A673 (cell line): ENCODE data around the gene CLASP1. TPM values are rescaled to one million over a fixed set of nuclear protein-coding genes. Genes with fewer than 3 reads are reported as not detected.
"Not testable (repeated sequence)": the region's sequence is repeated elsewhere in the genome, so short reads cannot be mapped to it uniquely, and the experiment has no call there.

Source experiments
- BruUV-seq: library from RNA; stranded (reverse); fragments of 400-500 nt; replicated peaks from 2 replicates; lab custom pipeline; 2021; lab: Mats Ljungman, UMichigan
- CTCF ChIA-PET: fragments of 300-600 bp; sonication (Branson Sonifier 250); formaldehyde crosslinking; loops from one replicate; lab custom pipeline; 2022; ENCODE audit warnings: antibody characterized with exemption; lab: Charles Lee
- POLR2A ChIA-PET: fragments of 300-600 bp; sonication (Branson Sonifier 250); formaldehyde crosslinking; loops from one replicate; lab custom pipeline; 2022; ENCODE audit warnings: antibody characterized with exemption; ENCODE audit not compliant: low non-redundant PET; lab: Charles Lee
- DNase-seq: peaks from one replicate; pipeline ENCODE4 v3.0.0-alpha.2; 2015; ENCODE audit warnings: low spot score
- H3K27ac ChIP-seq: fragments of 200-600 bp; sonication (generic); 2 replicates; pipeline ENCODE4 v1.5.1; 2016; ENCODE audit warnings: mixed run types, low read depth, mild to moderate bottlenecking, mixed read lengths, antibody characterized with exemption, low read length; ENCODE audit not compliant: poor library complexity, severe bottlenecking
- H3K27me3 ChIP-seq: fragments of 200-600 bp; sonication (generic); replicated peaks from 2 replicates; pipeline ENCODE4 v1.6.1; 2017; ENCODE audit warnings: mixed run types, low read depth, mild to moderate bottlenecking, mixed read lengths, antibody characterized with exemption, low read length; ENCODE audit not compliant: insufficient read depth, poor library complexity
- H3K36me3 ChIP-seq: fragments of 200-600 bp; sonication (generic); 2 replicates; pipeline ENCODE4 v1.6.1; 2016; ENCODE audit warnings: mixed run types, mild to moderate bottlenecking, mixed read lengths, antibody characterized with exemption, low read length; ENCODE audit not compliant: insufficient read depth, poor library complexity, severe bottlenecking
- H3K4me1 ChIP-seq: fragments of 200-600 bp; sonication (generic); 2 replicates; pipeline ENCODE4 v1.6.1; 2017; ENCODE audit warnings: mixed run types, mild to moderate bottlenecking, mixed read lengths, antibody characterized with exemption, low read length; ENCODE audit not compliant: insufficient read depth, poor library complexity, severe bottlenecking
- H3K4me3 ChIP-seq: fragments of 200-600 bp; sonication (generic); 2 replicates; pipeline ENCODE4 v1.5.1; 2016; ENCODE audit warnings: low read depth, mixed run types, mild to moderate bottlenecking, mixed read lengths, low read length; ENCODE audit not compliant: poor library complexity, severe bottlenecking
- H3K9me3 ChIP-seq: fragments of 200-600 bp; sonication (generic); 2 replicates; pipeline ENCODE4 v1.6.1; 2016; ENCODE audit warnings: mixed run types, low read depth, mild to moderate bottlenecking, mixed read lengths, antibody characterized with exemption, low read length; ENCODE audit not compliant: poor library complexity, severe bottlenecking
- EZH2 ChIP-seq: fragments of 200-600 bp; sonication (generic); IDR thresholded peaks from 2 replicates; pipeline ENCODE4 v1.6.1; 2017; ENCODE audit warnings: borderline replicate concordance, low read depth, mild to moderate bottlenecking, mixed read lengths, antibody characterized with exemption, low read length; ENCODE audit not compliant: poor library complexity, severe bottlenecking
- intact Hi-C: fragments of 100-400 bp; cut with micrococcal nuclease; formaldehyde crosslinking; loops from one replicate; pipeline ENCODE4 v1.10.0; 2022; ENCODE audit not compliant: unreplicated experiment
- total RNA-seq: library from RNA; stranded (reverse); gene quantifications from 2 replicates; pipeline ENCODE4 v1.2.3, GENCODE V29; 2021
- TF ChIP-seq, protein P1 (sequence below): fragments of 300-800, 200-600 bp; sonication (generic); conservative IDR thresholded peaks from 2 replicates; pipeline ENCODE4 v1.5.1; 2017; ENCODE audit warnings: low read depth, mild to moderate bottlenecking, antibody characterized with exemption, low read length, moderate library complexity, mixed read lengths

CLASP1 gene
- total RNA-seq, 1 experiment from 2014 or later: 69.1 TPM

DNA sequence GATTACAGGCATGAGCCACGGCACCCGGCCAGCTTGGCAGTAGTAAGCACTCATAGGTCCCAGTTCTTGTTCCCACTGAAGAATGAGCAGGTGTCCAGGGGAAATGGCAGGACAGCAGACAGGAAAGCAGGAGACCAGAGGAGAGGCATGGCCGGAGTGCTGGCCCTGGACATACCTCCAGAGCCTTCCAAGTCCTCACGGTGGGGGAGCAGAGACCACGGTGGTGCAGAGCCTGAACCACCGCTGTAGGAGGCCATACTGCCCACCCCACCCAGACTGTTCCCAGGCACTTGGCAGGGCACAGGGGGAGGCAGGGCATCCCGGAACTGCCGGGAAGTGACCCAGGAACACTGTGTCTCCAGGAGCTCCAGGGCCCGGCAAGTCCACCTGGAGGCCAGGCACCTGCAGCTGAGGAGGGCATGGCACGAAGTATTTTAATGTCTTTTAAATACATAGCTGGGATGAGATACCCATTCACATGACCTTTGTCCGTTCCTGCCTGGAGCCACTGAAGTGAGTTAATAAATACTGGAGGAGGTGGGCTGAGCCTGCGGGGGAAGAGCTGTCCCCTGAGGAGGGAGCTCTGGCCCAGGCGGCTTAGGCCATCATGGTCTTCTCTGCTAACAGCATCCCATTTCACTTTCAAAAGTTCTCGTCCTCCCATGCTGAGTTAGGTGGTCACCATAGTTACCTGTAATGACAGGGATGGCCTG, 314.5 kb downstream of the CLASP1 start:
- no peaks in the 10 kb centered on the region for H3K9me3 ChIP-seq
- no TSS peak for BruUV-seq
- ChIA-PET POLR2A (no interaction called here), CTCF (no interaction called here)
- H3K4me3 ChIP-seq: no peak overlapping the region
- no peak for DNase-seq
- H3K36me3 ChIP-seq: no peaks in the 10 kb centered on the region
- no peak for TF ChIP-seq EZH2
- TF ChIP-seq, protein P1, sequence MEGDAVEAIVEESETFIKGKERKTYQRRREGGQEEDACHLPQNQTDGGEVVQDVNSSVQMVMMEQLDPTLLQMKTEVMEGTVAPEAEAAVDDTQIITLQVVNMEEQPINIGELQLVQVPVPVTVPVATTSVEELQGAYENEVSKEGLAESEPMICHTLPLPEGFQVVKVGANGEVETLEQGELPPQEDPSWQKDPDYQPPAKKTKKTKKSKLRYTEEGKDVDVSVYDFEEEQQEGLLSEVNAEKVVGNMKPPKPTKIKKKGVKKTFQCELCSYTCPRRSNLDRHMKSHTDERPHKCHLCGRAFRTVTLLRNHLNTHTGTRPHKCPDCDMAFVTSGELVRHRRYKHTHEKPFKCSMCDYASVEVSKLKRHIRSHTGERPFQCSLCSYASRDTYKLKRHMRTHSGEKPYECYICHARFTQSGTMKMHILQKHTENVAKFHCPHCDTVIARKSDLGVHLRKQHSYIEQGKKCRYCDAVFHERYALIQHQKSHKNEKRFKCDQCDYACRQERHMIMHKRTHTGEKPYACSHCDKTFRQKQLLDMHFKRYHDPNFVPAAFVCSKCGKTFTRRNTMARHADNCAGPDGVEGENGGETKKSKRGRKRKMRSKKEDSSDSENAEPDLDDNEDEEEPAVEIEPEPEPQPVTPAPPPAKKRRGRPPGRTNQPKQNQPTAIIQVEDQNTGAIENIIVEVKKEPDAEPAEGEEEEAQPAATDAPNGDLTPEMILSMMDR: no peak
- no peaks in the 10 kb centered on the region for H3K27me3 ChIP-seq
- no peak overlapping the region for H3K27ac ChIP-seq
- intact Hi-C loops: no loop called here
- H3K4me1 ChIP-seq: peaks cover 5% of the 10 kb centered on the region

DNA sequence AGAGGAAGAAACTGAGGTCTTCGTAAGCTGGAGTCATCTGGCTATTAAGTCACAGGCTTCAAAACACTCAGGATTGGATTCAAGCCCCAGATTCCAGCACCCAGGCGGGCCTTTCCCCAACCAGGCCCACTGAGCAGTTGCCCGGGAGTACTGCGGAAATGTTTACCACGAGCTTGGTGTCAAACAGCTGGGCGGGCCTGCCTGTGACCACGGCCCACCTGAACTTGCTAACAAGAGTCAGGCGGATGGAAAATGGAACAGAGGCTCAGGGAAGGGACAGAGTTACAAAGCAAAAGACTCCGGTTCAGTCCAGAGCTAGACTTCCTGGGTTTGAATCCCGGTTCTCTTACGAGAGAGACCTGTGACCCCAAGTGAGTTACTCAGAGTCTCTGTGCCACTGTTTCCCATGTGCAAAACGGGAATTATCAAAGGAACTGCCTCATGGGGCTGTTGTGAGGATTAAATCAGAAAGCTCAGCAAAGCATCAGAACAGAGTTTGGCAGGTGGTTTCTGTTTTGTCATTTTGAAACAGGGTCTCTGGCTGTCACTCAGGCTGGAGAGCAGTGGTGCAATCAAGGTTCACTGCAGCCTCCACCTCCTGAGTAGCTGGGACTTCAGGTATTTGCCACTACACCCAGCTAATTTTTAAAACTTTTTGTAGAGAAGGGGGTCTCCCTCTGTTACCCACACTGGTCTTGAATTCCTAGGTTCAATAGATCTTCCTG, 315.3 kb downstream of the CLASP1 start:
- Histone ChIP-seq H3K27me3 (no peaks in the 10 kb centered on the region), H3K36me3 (no peaks in the 10 kb centered on the region), H3K4me3 (no peak overlapping the region), H3K4me1 (peaks cover 5% of the 10 kb centered on the region), H3K27ac (no peak overlapping the region), H3K9me3 (no peaks in the 10 kb centered on the region)
- intact Hi-C loops: no loop called here
- BruUV-seq: no TSS peak
- TF ChIP-seq EZH2: no peak
- TF ChIP-seq, protein P1: no peak
- DNase-seq: no peak
- POLR2A ChIA-PET: no interaction called here
- CTCF ChIA-PET: no interaction called here

DNA sequence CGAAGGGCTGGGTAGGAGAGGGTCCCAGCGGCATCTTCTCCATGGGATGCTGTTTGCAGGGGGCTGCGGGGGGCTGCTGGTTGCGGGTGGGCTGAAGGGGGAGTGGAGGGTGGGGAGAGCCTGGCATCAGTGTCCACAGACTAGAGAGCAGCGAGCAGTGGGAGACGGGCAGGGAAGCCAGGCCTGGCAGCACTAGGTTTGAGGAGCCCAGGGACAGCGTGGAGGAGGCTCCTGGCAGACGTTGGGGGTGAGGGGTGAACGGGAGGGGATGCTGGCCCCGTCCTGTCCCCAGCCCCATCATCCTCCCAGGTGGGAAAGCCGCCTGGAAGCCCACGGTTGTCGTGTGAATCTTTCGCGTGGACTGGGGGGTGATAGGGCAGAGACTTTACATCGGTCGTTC, 316.0 kb downstream of the CLASP1 start:
- H3K4me1 ChIP-seq: peaks cover 5% of the 10 kb centered on the region
- ChIA-PET POLR2A (no interaction called here), CTCF (no interaction called here)
- no peaks in the 10 kb centered on the region for H3K9me3 ChIP-seq
- H3K27me3 ChIP-seq: no peaks in the 10 kb centered on the region
- no peak for DNase-seq
- no peak overlapping the region for H3K27ac ChIP-seq
- no peaks in the 10 kb centered on the region for H3K36me3 ChIP-seq
- TF ChIP-seq, protein P1: no peak
- TF ChIP-seq EZH2: no peak
- H3K4me3 ChIP-seq: no peak overlapping the region
- no TSS peak for BruUV-seq
- intact Hi-C loops: no loop called here

DNA sequence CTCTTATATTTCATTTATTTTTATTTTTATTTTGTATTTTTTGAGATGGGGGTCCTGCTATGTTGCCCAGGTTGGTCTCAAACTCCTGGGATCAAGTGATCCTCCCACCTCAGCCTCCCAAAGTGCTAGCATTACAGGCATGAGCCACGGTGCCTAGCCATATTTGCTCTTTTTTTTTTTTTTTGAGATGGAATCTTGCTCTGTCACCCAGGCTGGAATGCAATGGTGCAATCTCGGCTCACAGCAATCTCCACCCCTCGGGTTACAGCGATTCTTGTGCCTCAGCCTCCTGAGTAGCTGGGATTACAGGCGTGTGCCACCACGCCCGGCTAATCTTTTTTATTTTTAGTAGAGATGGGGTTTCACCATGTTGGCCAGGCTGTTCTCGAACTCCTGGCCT, 317.9 kb downstream of the CLASP1 start:
- not testable (repeated sequence) for DNase-seq, BruUV-seq

More for the DNA sequence above, 317.9 kb downstream of the CLASP1 start:
- H3K27ac ChIP-seq, H3K36me3 ChIP-seq, POLR2A ChIA-PET, H3K4me3 ChIP-seq, CTCF ChIA-PET, H3K9me3 ChIP-seq, H3K27me3 ChIP-seq, H3K4me1 ChIP-seq, intact Hi-C loops: not testable (repeated sequence)
